GM21526 (cell line): Measurements from ENCODE around the gene ARSA.
"Not testable (repeated sequence)": the region's sequence is repeated elsewhere in the genome, so short reads cannot be mapped to it uniquely, and the experiment has no call there.

Source experiments
- ATAC-seq: cut with Tn5 transposase; IDR thresholded peaks from one replicate; pipeline ENCODE4 v1.9.1; 2021; ENCODE audit warnings: moderate library complexity; ENCODE audit not compliant: unreplicated experiment, low FRiP score

The ARSA gene

DNA sequence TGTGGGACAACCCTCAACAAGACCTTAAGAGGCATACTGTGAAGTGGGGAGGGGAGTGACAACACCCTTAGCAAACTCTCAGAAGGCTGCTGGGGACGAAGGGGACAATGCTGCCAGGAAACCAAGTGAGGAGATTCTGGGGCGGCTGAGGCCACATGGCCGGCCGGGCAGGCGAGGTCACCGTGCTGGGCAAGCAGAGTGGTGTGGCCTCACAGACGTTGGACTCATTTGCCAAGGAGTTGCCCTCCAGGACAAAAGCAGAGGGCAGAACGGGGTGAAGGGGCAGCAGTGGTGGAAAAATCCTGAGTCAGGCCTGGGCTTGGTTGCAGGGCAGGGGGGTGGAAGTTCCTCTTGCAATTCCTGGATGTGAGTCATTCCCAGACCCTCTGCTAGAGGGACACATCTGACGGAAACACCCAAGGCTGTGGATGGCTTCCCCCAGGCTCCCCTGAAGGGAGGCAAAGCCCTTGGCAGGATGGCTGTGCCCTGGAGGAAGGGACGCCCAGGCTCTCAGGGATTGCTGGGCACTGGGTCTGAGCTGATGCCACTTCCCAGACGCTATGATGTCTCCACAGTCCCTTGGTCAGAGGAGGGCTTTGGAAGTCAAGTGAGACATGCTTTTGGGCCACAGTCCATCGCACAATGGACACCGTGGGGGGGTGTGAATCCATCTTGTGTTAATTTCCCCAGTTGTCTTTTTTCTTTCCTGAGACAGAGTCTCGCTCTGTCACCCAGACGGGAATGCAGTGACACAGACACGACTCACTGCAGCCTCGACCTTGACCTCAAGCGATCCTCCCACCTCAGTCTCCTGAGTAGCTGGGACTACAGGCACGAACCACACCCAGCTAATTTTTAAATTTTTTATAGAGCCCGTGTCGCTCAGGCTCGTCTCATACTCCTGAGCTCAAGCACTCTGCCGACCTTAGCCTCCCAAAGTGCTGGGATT lies 28.4 kb upstream of the ARSA start:
- ATAC-seq = no peak

DNA sequence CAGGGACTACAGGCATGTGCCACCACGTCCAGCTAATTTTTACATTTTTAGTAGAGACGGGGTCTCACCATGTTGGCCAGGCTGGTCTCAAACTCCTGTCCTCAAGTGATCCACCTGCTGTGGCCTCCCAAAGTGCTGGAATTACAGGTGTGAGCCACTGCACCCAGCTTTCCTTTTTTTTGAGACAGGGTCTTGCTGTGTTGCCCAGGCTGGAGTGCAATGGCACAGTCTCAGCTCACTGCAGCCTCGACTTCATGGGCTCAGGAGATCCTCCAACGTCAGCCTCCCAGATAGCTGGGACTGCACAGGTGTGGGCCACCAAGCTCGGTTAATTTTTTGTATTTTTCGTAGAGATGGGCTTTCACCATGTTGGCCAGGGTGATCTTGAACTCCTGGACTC lies 26.7 kb upstream of the ARSA start:
- not testable (repeated sequence) for ATAC-seq

DNA sequence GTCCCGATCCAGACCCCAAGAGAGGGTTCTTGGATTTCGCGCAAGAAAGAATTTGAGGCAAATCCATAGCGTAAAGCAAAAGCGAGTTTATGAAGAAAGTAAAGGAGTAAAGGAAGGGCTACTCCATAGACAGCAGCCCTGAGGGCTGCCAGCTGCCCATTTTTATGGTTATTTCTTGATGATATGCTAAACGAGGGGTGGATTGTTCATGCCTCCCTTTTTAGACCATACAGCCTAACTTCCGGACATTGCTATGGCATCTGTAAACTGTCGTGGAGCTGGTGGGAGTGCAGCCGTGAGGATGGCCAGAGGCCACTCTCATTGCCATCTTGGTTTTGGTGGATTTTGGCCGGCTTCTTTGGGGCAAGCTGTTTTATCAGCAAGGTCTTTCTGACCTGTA lies 25.3 kb upstream of the ARSA start:
- ATAC-seq = no peak

DNA sequence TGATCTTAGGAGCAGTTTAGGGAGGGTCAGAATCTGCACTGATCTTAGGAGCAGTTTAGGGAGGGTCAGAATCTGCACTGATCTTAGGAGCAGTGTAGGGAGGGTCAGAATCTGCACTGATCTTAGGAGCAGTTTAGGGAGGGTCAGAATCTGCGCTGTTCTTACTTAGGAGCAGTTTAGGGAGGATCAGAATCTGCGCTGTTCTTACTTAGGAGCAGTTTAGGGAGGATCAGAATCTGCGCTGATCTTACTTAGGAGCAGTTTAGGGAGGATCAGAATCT lies 15.8 kb upstream of the ARSA start:
- not testable (repeated sequence) for ATAC-seq

DNA sequence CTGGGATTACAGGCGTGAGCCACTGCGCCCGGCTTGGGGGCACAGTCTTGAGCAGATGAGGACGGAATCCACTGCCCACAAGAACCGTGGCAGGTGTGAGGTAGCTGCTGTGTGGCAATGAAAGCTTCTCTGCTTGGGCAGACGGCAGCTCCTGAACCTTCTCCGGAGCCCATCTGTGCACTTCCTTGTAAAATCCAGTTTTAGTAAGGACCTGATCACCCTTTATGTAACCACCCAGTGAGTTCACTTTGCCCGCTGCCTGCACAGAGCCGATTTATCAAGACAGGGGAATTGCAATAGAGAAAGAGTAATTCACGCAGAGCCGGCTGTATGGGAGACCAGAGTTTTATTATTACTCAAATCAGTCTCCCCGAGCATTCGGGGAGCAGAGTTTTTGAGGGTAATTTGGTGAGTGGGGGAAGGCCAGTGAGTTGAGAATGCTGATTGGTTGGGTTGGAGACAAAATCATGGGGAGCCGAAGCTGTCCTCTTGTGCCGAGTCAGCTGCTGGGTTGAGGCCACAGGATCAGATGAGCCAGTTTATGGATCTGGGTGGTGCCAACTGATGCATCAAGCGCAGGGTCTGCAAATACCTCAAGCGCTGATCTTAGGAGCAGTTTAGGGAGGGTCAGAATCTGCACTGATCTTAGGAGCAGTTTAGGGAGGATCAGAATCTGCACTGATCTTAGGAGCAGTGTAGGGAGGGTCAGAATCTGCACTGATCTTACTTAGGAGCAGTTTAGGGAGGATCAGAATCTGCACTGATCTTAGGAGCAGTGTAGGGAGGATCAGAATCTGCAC lies 15.3 kb upstream of the ARSA start:
- not testable (repeated sequence) for ATAC-seq

DNA sequence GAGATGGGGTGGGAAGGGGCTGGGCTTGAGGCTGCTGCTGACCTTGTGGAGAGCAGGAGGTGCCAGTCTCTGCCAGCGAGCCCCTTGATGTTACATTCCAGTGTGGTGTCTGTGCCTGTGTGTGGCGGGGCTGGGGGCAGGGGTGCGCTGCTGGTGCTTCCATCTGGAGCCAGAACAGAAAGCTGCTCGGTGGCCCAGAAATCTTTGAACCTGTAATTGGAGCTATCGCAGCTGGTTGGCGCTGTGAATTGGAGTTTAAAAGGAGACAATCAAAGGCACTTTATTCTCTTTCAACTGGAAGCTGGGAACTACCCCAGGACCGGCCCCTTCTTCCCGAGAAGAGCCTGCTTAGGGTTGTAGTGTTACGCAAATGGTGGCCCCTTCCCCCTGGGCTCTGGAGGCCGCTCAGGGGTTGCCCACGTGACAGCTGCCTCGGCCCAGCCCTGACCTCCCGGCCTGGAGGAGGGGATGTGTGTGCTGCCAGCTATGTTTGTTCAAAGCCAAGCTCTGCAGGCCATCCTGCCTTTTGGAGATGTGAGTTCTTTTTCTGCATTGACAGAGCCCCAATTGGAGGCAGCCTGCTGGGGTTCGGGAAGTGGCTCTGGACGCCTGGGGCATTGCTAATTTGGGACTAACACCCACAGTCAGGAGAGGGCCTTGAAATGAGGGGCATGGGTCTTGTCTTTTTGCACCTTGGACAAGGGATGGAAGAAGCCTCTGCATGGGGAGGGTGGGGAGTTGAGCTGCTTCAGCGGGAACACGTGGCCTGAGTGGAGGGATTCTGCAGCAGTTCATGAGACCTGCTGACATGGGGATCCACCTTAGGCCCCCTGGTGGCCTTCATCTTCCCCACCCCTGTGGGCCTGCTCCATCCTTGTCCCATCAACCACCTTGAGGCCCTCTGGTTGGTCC lies 14.0 kb upstream of the ARSA start:
- no peak for ATAC-seq

DNA sequence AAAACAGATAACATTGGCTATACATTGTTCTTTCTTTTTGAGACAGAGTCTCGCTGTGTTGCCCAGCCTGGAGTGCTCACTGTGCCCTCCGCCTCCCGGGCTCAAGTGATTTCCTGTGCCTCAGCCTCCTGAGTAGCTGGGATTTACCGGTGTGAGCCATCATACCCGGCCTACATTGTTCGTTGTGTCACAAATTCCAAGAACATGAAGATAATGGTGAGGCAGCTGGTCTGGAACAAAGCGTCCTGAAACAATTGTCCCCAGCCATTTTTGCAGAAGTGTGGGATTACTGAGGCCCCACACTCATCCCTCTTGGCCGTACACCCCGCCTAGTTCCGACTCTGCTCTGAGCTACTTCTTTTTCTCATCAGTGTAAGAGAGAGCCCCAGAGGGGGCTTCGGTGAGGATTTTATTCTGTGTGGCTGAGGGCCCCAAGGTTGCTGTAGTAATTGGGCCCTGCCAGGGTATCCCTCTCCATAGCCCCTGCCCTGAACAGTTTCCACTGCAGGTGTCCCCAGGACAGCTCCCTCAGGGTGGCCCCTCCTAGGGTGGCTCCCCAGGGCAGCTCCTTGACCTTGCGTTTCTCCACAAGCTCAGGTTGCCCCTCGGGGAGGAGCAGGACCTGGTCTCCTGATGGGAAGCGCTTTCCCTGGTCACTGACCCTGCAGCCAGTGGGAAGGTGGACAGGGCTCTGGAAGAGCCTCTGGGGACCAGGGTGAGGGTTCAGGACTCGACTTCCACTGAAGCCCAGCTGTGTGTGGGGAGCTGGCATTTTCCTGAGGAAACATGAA lies 13.1 kb upstream of the ARSA start:
- no peak for ATAC-seq

DNA sequence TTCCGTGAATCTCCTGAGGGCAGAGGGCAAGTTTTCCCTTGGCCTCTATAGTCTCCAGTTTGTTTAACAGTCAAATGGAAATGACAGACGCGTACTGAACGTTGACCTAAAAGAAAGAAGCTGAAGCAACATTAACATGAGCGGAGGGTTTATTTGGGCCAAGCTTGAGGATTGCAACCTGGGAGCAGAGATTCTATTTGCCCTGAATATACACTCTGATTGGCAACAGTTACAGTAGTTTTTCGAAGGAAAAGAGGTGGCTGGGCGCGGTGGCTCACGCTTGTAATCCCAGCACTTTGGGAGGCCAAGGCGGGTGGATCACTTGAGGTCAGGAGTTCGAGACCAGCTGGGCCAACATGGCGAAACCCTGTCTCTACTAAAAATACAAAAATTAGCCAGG lies 12.3 kb upstream of the ARSA start:
- ATAC-seq = not testable (repeated sequence)

DNA sequence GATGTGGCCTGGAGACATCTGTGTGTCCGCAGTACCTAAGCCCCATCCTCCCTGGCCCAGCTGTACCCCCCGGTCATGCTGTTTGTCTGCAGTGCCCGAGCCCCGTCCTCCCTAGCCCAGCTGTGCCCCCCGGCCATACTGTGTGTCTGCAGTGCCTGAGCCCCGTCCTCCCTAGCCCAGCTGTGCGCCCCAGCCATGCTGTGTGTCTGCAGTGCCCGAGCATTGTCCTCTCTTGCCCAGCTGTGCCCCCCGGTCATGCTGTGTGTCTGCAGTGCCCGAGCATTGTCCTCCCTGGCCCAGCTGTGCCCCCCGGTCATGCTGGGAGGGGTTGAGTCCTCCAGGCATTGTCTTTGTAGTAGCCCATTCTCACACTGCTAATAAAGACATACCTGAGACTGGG lies 7.6 kb upstream of the ARSA start:
- no peak for ATAC-seq

DNA sequence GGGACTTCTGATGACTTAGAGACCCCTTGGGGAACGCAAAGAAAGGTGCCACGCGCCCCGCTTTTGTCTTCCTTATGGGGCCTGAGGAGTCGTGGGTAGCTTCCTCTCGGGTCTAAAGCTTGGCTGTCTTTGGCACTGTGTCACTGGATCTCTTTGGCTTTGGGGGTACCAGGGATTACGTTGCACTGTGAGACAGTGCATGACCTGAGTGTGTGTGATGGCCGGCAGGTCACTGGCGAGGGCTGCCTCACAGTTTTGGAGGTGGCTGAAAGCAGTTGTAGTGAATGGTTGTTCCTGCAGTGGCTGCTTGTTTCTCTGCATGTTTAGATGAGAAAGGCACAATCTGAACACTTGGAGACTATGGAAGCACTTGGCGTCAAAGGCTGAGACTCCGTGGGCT lies 5.8 kb upstream of the ARSA start:
- ATAC-seq = no peak

DNA sequence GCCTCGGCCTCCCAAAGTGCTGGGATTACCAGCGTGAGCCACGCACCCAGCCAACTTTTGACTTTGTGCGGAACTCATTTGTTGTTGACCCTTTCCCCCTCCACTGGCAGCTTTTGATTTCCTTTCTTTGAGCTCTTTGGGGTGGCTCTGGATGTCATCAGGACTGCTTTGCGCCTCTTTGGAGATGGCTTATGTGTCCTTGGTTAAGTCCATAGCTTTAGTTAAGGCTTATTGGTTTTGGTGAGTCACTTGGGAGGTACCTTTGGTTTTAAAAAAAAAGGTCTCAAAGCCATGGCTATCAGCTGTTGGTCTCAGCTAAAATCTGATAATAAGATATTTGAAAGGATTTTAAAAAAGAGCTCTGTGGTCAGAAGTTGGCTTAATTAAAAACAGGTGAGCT lies 5.1 kb upstream of the ARSA start:
- no peak for ATAC-seq

DNA sequence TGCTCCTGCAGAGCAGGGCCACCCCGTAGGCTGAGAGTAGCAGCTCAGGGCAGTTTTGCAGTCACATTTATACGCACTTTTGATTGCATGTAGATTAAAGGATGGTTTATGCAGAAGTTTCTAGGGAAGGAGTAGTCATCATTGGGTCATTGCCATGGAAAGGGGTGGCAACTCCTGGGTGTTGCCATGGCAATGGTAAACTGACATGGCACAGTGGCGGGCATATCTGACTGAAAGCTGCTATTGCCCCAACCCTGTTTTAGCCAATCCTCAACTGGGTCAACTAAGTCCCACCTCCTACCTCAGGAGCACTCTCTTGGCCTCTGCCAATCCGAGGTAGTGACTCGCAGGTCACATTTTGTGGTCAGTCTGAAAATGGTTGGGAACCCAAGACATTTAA lies 2.4 kb upstream of the ARSA start:
- ATAC-seq = no peak

DNA sequence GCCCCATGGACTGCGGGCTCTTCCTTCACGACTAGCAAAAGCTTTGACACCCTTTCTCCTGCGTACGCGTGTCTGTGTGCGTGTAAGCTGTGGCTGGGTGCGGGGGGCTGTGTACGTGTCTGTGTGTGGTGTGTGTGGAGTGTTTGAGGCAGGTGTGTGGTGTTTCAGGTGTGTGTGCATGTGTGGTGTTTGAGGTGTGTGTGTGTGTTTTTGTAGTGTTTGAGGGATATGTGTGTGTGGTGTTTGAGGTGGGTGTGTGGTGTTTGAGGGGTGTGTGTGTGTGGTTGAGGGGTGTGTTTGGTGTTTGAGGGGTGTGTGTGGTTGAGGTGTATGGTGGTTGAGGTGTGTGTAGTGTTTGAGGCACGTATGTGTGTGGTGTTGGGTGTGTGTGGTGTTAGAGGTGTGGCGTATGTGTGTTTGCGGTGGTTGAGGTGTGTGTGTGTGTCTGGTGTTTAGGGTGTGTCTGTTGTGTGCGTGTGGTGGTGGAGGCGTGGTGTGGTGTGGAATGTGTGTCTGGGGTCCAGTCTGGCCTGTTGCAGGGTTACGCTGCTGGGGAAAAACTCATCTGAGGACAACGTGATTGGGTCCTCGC lies 687 bp upstream of the ARSA start:
- no peak for ATAC-seq

DNA sequence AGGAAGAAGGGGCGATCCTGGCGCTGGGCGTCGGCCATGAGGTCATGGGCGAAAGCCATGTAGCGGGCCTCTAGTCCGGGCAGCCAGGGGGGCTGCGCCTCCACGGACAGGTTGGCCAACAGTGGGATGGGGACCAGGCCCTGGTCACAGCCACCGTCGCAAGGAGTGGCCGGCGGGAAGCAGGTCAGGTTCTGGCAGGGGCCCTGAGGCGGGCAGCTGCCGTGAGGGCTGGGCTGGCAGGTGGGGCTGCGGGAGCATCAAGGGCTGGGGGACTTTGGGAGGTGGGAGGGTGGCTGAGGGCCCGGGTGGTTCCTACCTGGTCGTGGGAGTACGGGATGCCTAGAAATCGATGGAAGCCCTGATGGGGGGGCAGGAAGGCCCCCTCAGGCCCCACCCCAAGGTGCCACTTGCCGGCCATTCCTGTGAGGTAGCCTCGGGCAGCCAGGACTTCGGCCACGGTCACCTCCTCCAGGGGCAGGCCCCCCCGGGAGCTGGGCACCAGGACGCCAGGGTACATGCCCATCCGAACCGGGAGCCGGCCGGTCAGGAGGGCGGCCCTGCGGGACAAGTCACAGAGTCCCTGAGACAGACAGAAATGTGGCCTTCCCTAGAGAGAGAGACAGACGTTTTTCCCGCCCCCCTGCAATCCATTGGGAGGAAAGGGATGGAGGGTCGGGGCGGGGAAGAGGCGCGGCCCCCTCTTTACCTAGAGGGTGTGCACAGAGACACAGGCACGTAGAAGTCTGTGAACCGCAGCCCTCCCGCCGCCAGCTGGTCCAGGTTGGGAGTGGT lies 906 bp downstream of the ARSA start:
- ATAC-seq = no peak

DNA sequence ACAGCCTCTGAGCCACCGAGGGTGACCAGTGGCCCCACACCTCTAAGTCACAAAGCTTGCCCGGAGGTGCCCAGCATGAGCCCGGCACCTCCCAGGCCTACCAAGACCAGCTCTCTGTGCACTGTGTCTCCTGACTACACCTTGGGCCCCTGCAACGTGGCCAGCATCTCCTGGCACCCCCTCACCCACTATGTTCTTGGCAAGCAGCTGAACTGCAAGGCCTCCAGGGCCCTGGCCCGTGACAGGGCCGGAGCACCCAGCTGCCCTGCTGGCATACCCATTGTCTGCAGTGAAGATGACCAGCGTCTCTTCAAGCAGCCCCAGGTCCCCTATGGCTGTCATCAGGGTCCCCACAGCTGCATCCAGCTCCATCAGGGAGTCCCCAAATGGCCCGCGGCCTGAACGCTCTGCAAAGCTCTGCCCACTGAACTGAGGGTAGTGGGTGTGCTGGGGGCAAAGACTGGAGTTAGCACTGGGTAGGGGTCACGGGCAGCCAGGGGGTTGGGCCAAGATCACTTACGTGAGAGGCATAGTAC lies 1.6 kb downstream of the ARSA start:
- no peak for ATAC-seq

DNA sequence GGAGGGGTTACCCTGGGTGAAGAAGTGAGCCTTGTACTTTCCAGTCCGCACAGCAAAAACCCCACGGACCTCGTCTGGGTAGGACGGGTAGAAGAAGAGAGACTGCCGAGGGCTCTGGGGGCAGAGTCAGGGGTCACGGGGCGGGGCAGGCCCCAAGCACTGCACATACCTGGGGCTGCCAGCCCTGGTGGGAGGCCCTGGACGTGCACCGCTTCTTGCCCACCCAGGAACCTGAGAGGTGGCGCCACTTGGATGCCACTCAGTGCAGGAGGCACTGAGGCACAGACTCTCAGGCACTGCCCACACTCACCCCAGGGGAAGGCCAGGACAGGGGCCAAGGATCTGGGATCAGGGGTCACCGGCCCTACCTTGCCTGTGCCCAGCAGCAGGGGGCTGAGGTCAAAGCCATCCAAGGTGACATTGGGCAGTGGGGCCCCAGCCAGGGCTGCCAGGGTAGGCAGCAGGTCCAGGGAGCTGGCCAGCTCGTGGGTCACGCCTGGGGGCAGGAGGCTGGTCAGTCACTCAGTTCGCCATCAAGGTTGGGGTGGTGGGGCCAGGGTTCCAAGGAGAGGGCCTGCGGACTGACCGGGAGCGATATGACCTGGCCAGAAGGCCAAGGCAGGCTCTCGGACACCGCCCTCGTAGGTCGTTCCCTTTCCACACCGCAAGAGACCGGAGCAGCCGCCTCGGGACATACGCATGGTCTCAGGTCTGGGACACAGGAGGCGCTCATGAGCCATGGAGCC lies 2.2 kb downstream of the ARSA start:
- no peak for ATAC-seq

DNA sequence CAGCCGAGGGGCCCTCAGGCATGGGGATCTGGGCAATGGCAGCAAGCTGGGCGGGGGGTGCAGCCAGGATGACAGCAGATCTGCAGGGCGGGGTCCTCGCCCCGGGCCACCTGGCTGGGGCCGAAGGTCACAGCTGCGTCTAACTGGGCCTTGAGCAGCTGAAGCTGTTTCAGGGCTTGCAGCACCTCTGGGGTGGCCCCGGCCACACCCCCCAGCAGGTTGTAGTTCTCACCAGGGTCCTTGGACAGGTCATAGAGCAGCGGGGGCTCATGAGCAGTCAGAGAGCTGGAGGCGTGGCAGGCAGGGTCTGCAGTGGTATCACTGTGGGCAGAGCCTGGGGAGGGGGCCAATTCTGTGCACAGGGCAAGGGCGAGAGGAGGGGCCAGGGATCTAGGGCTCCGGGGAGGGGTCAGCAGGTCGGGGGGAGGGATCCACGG lies 2.8 kb downstream of the ARSA start:
- no peak for ATAC-seq
